Ovary (tissue), 3 donors: ENCODE data around the gene MAPKAPK2.

Experiments
- POLR2A ChIP-seq: fragments of 450-650 bp; IDR thresholded peaks from one replicate; pipeline ENCODE4 v1.6.1; 2017; ENCODE audit warnings: antibody characterized with exemption, mild to moderate bottlenecking, moderate library complexity
- TF ChIP-seq, protein P1 (sequence below), 3 donors: fragments of 450-650 bp in 2 of 3; fragments of 200-600 bp in 1 of 3; IDR thresholded peaks; one replicate each; pipeline versions ENCODE4 v1.5.1 to v1.8.0; 2016 to 2022; ENCODE audit warnings: antibody characterized with exemption in 3 of 3, mild to moderate bottlenecking in 1 of 3
- donor health status: DM: no; HTN: no; CAD: no.

DNA sequence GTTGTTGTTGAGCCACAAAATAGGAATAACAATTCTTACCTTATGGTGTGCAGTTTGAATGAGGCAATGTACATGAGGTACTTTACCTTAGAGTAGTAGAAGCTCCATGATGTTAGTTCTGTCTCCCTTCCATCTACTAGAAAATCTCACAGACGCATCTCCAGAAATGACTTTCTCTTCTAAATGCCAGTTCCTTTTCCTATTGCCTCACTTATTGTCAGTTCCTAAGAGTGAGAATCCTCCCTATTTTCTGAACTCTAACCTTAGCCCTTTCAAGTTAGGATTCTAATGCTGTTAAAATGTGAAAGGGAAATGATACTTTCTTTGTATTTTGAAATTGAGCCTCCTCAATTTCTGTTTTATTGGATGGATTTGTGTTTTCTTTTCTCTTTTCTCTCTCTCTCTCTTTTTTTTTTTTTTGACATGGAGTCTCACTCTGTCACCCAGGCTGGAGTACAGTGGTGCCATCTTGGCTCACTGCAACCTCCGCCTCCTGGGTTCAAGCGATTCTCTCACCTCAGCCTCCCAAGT is 18.6 kb upstream of the MAPKAPK2 start:
- TF ChIP-seq POLR2A = no peak
- TF ChIP-seq, protein P1, sequence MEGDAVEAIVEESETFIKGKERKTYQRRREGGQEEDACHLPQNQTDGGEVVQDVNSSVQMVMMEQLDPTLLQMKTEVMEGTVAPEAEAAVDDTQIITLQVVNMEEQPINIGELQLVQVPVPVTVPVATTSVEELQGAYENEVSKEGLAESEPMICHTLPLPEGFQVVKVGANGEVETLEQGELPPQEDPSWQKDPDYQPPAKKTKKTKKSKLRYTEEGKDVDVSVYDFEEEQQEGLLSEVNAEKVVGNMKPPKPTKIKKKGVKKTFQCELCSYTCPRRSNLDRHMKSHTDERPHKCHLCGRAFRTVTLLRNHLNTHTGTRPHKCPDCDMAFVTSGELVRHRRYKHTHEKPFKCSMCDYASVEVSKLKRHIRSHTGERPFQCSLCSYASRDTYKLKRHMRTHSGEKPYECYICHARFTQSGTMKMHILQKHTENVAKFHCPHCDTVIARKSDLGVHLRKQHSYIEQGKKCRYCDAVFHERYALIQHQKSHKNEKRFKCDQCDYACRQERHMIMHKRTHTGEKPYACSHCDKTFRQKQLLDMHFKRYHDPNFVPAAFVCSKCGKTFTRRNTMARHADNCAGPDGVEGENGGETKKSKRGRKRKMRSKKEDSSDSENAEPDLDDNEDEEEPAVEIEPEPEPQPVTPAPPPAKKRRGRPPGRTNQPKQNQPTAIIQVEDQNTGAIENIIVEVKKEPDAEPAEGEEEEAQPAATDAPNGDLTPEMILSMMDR (IDR thresholded peaks at IDR 0.05) = no peak
